ENCODE results near the gene ROR2. TPM values are rescaled to one million over a fixed set of nuclear protein-coding genes. Genes with fewer than 3 reads are reported as not detected.

The ROR2 gene
- polyA plus RNA-seq, 3 donors, result 16.4 to 20.6 (median 20.5) TPM

DNA sequence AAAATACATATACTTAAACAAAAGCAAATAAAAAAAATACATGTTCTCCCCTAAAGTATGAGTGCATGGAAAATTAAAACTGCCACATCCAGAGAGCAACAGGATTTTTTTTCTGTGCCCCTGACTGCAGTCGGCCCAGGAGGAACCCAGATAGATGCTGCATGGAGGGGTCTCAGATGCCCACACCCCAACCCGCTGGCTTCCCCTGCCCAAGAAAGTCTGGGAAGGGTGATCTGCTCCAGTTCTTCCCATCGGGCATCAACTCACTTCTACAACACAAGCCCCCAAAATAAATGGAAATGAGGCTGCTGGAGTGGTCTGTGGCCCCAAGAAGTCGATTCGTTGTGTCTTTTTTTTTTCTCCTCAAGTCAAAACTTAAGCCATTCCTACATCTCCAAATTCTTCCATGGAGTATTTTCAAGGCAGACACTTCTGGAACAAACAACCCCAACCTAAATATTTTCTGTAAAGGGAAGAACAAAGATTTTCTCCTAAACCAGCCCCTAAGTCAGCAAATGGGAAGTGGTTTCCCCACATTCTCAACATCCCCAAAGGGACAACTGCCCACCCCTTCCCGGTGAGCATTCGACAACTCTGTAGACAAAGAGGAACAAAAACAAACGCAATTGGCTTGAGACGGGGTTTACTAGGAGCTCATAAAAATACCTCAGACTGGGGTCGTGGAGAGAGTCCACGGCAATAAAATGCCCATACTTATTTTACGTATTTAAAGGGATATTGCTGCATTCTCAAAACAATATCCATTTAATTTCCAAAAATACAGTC is 46.7 kb downstream of the ROR2 start:
- no peak for DNase-seq

GRCh38 chr9:91902475-91903125 is 47.4 kb downstream of the ROR2 start:
- no peak for DNase-seq

DNA sequence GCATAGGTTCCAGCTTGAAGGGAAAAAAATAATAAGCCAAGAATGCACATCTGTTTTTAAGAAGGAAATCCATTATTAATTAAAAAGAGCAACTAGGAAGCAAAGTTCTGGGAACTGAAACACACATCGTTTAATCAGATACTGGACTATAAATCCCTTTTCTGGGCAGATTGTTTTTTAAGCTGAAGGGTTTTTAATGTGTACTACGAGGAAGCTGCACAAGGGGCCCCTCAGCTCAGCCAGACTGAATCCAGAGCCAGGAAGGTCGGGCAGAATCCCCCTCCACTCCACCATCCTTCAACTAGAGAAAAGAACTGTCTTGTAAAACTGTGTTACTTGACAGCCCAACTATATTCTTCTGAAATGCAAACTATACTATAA is 49.2 kb downstream of the ROR2 start:
- DNase-seq, result no peak

DNA sequence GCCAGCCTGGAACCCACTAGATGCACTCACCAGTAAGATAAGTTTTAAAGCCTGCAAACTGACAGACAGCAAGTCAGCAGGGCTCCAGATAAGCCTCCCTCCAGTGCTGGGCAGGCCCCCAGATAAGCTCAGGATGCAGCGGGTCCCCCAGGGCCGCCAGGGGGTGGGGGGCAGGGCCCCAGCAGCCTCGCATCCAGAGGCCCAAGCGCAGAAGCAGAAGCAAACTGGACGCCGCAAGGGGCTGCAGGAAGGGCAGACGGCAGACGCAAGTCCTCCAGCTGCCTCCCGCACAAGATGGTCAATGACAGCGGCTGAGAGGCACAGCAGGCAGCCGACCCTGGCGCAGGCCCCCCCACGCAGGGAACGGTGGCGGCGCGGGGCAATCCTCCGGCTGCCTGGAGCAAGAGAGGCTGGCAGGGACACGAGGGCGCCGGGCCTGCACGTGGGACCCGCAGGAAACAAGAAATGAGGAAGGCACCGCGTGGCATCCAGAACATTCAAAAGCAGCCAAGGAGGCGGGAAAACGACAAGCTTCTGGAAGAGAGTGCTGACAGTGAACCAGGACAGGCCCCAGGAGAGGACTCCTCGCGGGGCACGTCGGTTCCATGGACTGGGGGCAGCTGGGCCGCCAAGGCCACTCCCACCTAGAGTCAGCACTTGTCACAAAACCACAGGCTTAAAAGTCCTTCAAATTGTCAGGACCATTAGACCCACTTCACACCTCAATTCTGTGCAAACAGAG is 49.8 kb downstream of the ROR2 start:
- DNase-seq, result no peak

- DNase-seq, result no peak
Observed at GRCh38 chr9:91899594-91899993, 50.4 kb downstream of the ROR2 start.

GRCh38 chr9:91899219-91899563 is 50.8 kb downstream of the ROR2 start:
- no peak for DNase-seq

DNA sequence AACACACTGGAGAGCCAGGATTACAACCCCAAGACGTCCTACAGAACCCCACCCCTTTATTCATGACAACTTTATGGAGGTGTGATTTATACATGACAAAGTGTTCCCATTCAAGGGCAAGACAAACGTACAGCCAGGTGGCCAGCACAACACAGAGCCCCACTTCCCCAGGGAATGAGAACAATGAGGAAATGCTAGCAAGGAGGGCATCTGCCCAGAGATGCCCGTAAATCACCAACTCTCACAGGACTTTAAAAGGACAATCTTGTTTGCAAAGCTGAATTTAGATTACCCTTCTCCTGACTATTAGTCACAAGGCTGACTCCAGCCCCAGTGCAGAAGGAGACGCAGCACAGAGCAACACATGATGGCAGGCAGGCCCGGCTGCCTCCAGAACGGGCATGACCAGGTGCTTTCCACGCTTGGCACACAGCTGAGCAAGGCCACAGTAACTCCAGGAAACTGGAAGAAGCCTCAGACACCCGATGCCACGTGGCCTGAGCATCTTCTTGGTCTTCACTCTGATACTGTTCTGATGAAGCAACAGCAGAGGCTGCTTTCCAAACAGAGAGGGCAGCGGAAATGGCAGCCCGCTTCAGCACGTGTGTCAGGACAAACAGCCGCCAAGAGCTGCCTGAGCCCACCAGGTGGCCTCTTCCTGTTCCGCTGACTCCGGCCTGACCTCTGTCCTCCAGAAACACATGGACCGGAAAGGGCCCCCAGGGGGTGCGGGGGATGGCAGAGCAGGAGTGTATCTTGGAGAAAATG is 51.4 kb downstream of the ROR2 start:
- DNase-seq, result no peak

- DNase-seq, result no peak
Observed at GRCh38 chr9:91897201-91897600, 52.8 kb downstream of the ROR2 start.

DNA sequence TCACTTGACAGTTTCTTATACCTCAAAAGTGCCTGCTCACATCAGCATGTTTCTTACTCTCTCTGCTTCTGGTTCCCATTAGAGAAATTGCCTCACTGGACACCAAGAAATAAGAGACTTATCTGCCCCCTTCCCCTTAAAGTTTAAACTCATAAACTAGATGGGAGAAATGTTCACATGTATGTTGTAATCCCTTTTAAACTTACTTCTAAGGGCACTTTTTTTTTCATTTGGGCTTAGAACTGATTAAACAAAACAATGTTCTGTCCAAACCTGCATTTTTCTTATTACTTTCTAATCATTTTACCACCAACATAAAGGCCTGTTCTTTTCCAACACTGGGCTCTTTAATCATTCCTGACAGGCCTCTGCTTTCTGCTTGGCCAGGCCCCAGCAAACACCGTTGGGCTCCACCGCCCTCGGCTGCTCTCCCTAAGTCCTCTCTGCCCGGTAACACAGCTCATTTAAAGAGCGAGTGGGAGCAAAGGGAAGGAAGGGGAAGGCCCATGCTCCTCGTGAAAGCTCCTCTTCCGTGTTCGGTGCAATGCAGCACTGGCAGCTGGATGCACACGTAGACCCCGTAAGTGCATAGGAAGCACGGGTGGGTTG is 53.4 kb downstream of the ROR2 start:
- peak; percentile 88 for DNase-seq

GRCh38 chr9:91896097-91896496 is 53.9 kb downstream of the ROR2 start:
- DNase-seq, result no peak

GRCh38 chr9:91894536-91894935 is 55.5 kb downstream of the ROR2 start:
- no peak for DNase-seq

DNA sequence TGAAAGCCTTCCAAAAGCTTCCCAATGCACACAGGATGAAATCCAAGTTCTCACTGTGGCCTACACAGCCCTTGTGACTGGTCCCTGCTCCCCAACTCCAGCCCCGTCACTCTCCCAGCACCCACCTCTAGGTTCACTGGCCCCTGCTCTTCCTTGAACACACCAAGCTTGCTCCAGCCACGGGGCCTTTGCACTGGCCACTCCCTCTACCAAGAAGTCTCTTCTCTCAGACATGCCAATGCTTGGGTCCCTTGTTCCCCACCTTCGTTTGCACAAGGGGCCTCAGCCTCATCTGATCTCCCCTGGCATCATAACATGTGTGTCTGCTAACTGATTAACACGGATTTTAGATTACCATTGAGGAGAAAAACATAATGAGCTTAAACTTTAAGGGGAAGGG is 56.0 kb downstream of the ROR2 start:
- no peak for DNase-seq

GRCh38 chr9:91891915-91892314 is 58.1 kb downstream of the ROR2 start:
- DNase-seq, result no peak

GRCh38 chr9:91890662-91891061 is 59.4 kb downstream of the ROR2 start:
- DNase-seq, result no peak

DNA sequence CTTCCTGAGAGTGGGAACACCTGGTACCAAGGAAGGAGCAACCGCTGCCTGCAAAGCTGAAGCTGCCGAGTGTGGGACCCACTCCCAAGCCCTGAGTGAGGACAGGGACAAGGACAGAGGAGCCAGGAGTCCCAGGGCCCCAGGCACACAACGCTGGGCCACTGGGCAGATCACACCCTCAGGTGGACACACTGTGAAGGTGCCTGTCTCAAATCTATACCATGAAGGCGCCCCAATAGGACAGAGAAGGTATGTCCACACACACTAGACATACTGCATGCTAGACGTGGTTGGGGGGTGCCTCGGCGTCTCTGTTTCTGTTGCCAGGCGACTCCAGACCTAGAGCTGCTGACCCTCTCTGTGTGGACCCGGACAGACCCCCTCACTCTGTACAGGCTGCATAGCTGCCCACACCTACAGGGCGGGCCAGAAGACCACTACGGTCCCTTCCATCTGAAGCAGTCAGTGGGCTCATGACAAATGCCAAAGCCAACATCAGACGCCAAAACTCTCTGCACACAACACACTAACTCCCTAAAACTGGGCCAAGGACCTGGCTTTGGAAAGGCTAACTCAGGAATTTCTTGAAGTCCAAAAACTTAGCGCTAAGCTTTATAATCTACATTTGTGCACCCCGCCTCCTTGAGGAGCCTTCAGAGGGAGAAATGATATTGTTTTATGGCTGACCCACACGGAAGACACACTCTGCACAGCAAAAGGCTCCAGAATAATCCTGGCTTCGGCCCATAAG is 60.7 kb downstream of the ROR2 start:
- no peak for DNase-seq

GRCh38 chr9:91886414-91887076 is 63.5 kb downstream of the ROR2 start:
- DNase-seq, result no peak

DNA sequence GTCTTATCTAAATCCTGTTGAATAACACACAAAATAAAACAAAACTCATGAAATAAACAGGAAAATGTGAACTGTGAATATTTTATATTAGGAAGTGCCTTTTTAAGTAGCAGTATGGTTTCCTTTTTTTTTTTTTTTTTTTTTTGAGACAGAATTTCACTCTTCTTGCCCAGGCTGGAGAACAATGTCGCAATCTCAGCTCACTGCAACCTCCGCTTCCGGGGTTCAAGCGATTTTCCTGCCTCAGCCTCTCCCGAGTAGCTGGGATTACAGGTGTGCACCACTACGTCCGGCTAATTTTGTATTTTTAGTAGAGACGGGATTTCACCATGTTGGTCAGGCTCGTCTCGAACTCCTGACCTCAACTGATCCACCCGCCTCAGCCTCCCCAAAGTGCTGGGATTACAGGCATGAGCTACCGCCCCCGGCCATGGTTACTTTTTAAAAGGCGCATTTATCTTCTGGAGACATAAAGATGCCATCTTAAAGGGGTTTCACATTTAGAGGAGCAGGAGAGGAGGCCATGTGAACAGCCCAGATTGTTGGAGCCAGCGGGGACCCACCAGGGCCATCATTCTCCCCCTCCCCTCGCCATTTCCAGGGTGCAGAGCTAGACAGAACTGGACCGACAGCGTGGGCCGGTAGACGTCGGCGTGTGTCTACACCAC is 64.1 kb downstream of the ROR2 start:
- DNase-seq, result no peak

GRCh38 chr9:91884696-91885687 is 65.0 kb downstream of the ROR2 start:
- no peak for DNase-seq

- DNase-seq, result no peak
Observed at GRCh38 chr9:91884153-91884552, 65.9 kb downstream of the ROR2 start.

Data from renal pelvis (tissue), 4 donors.